GM21423 (cell line): ENCODE data around the gene SPAG6.
"Not testable (repeated sequence)": the region's sequence is repeated elsewhere in the genome, so short reads cannot be mapped to it uniquely, and the experiment has no call there.

ENCODE experiments used
- ATAC-seq: cut with Tn5 transposase; IDR thresholded peaks from one replicate; pipeline ENCODE4 v1.9.1; 2021; ENCODE audit warnings: mild to moderate bottlenecking, moderate library complexity; ENCODE audit not compliant: unreplicated experiment

SPAG6 gene

DNA sequence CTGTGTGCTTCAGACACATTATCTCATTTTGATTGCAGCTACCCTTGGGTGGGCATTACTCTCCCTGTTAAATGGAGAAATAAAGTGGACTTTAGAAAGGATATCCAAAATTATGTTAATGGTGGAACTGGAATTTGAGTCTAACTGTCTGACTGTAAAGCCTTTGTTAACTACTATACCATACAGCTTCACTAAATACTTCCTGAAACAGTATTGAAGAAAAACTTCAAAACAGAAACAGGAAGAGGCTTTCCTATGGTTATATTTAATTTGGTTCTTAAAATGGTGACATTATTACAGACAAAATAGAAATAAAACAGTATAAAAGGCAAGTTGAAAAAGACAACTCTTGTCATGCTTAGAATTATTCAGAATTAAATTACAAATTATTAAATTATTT lies 25.0 kb downstream of the SPAG6 start:
- ATAC-seq: no peak

- ATAC-seq: no peak
Observed at GRCh38 chr10:22372298-22372697, 27.0 kb downstream of the SPAG6 start.

DNA sequence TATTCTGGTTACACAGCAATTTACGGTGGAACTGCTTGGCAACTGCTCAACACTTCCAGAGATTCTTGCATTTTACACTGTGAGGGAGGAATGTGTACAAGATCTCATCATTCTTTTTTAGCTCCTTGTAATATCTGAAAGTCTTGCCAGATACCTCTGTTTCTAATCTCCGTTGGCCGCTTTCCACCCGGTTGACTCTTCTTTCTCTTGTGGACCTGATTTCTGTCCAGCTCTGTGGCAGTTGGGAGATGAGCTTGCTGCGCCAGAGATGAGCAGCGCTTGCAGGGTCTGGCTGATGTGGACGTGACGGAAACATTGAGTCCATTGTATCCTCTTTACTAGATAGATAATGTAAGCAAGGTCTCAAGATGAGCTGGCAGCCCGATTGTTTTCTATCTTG lies 27.6 kb downstream of the SPAG6 start:
- no peak for ATAC-seq

DNA sequence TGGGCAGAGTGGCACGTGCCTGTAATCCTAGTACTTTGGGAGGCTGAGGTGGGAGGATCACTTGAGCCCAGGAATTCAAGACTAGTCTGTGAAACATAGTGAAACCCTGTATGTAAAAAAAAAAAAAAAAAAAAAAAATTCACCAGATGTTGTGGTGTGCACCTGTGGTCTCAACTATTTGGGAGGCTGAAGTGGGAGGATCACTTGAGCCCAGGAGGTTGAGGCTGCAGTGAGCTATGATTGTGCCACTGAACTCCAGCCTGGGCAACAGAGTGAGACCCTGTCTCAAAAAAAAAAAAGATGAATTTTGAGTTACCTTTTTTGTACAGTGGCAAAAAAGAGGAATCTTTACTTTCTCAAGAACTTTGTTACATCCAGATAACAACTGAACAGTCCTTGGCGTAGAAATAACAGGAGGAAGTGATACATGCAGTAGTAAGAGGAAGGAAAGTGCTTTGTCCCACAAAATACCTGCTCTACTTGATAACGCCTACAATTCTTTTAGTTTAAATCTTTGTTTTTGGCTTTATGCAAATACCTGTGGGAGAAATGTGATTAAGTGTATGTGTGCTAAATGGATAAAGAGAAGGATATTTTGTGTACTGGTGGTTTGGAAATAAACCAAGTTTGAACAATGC lies 29.3 kb downstream of the SPAG6 start:
- ATAC-seq: no peak

GRCh38 chr10:22379059-22379458 lies 33.8 kb downstream of the SPAG6 start:
- peak; percentile 49 for ATAC-seq

- no peak for ATAC-seq
Observed at GRCh38 chr10:22381262-22381661, 36.0 kb downstream of the SPAG6 start.

- ATAC-seq: no peak
Observed at GRCh38 chr10:22386503-22386902, 41.2 kb downstream of the SPAG6 start.

- ATAC-seq: no peak
Observed at GRCh38 chr10:22389856-22390589, 44.7 kb downstream of the SPAG6 start.

GRCh38 chr10:22391600-22391999 lies 46.3 kb downstream of the SPAG6 start:
- ATAC-seq: no peak

GRCh38 chr10:22396195-22396594 lies 50.9 kb downstream of the SPAG6 start:
- ATAC-seq: not testable (repeated sequence)

DNA sequence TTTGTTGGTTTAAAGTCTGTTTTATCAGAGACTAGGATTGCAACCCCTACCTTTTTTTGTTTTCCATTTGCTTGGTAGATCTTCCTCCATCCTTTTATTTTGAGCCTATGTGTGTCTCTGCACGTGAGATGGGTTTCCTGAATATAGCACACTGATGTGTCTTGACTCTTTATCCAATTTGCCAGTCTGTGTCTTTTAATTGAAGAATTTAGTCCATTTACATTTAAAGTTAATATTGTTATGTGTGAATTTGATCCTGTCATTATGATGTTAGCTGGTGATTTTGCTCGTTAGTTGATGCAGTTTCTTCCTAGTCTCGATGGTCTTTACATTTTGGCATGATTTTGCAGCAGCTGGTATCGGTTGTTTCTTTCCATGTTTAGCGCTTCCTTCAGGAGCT lies 61.6 kb downstream of the SPAG6 start:
- not testable (repeated sequence) for ATAC-seq

GRCh38 chr10:22410394-22410793 lies 65.1 kb downstream of the SPAG6 start:
- ATAC-seq: no peak

GRCh38 chr10:22410846-22411245 lies 65.5 kb downstream of the SPAG6 start:
- no peak for ATAC-seq

DNA sequence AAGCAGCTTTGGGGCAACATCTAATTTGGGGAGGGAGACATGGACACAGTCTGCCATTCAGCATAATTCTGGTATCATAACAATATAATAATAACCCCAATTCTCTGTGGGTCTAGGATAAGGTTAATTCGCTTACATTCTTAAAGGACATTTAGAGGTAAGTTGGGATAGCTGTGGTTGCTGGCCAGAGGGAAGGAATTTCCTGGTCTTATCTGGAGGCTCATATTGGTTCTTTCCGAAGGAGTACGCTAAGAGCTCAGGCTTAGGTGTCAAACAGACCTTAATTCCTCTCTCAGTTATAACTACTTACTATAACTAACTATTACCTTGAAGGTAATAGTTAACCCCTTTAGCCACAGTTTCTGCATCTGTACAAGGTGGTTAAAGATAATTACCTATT lies 68.8 kb downstream of the SPAG6 start:
- no peak for ATAC-seq

DNA sequence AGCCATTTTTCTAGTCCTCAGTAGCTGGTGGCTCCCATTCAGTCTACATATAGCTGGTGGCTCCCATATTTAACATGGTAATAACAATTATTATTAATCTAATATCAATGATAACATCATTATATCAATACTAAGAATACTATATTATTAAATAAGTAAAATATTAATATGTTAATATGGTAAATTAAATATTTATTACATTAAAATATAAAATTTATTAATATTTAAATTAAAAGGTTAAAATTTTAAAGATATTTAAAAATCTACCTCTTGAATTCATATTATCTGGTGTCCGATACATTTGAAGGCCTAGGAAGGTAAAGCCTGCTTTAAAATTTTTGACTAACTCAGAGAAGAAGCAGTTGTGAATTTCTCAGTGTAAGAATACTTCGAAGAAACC lies 69.8 kb downstream of the SPAG6 start:
- no peak for ATAC-seq

GRCh38 chr10:22417736-22418268 lies 72.5 kb downstream of the SPAG6 start:
- ATAC-seq: no peak

GRCh38 chr10:22420787-22421517 lies 75.7 kb downstream of the SPAG6 start:
- no peak for ATAC-seq

GRCh38 chr10:22426653-22427052 lies 81.4 kb downstream of the SPAG6 start:
- no peak for ATAC-seq

GRCh38 chr10:22427101-22427500 lies 81.8 kb downstream of the SPAG6 start:
- no peak for ATAC-seq

DNA sequence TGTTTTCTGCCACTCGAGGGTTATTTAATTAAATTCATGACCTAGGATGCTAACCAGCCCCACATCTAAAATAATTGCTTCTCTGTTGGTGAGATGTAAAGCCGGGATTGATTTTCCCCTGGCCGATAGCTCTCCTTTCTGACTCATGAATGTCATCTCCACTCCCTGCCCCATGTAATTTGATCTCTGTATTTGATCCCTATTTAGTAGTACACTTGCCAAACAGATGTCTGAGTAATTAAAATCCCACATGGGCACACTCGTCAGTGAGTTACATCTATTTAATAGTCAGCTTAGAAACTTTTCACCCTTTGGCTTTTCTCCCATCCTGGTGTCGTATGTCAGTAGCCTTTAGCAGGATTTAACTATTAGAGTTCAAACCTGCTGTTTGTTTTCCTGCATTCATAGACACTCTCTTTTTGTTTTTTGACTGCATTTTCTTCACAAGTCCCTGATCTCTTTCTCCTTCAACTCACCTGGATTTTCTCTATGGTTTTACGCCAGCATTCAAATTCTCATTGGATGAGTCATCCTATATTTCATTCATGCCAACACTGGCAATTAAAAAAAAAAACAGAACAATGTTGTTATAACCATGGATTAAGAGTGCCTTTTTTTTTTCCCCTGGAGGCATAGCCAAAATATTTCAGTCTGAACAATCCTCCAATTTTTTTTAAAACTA lies 82.7 kb downstream of the SPAG6 start:
- no peak for ATAC-seq

DNA sequence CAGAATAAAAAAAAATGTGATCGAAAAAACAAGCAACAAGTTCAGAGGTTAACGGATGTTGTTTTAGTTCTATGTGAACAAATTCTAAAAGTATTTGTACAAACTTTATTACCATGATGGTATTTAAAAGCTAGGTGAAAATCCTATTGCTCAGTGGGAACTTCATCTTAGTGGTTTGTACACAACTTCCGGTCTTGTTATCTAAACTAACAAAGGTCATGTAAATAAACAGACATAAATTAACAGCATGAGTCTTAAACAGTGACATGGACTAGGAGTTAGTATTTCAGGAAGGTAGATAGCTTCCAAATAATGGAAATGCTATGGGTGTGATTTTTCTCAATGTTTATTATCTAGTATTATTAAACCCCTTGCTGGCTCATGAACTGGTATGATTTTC lies 83.8 kb downstream of the SPAG6 start:
- ATAC-seq: no peak
